Astrocyte of the hippocampus (primary cell): ENCODE measurements around the gene LFNG.
"Not testable (repeated sequence)": the region's sequence is repeated elsewhere in the genome, so short reads cannot be mapped to it uniquely, and the experiment has no call there.

Experiments used
- DNase-seq: peaks from one replicate; pipeline ENCODE4 v3.0.0; 2011; ENCODE audit warnings: low read depth, low spot score

Gene LFNG

DNA sequence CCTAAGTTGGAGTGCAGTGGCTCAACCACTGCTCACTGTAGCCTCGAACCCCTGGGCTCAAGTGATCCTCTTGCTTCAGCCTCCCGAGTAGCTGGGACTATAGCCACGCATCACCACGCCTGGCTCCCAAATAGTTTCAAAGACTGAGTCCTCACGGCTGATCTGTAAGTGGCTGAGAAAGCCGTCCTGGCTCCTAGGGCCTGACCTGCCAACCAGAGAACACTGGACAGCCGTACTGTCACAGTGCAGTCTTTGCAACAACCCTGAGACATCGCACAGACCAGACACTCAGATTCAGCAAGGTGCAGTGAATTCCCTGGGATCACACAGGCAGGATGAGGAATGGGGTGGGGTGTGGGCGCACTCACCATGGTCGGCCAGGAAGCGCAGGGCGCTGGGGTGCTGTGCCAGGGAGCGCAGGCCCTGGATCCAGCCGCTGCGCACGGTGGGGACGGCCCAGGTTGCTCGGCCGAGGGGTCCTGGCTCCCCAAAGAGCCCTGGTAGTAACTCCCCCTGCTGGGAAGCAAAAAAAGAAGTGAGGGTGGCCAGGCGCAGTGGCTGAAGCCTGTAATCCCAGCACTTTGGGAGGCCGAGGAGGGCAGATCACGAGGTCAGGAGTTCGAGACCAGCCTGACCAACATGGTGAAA is 25.1 kb downstream of the LFNG start:
- DNase-seq: no peak

DNA sequence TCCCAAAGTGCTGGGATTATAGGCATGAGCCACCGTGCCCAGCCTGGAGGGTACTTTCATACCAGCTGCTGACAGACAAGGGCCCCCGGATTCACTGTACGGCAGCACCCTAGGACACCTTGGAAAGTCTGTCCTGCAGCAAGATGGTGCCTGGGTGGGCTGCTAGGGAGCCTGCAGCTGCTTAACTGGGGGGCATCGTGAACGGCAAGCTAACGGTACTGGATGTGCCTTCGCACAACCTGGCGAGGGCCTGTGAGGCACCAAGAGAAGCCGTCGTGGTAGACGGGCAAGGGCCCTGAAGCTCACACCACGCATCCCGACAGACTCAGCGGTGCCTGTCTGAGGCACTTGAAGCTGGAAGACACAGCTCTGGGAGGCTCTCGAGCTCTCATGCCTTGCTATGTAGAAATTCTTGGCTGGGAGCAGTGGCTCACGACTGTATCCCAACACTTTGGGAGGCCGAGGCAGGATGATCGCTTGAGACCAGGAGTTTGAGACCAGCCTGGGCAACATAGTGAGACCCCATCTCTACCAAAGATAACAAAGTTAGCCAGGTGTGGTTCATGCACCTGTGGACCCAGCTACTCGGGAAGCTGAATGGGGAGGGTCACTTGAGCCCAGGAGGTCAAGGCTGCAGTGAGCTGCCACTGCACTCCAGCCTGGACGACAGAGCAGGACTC is 26.3 kb downstream of the LFNG start:
- DNase-seq: no peak

DNA sequence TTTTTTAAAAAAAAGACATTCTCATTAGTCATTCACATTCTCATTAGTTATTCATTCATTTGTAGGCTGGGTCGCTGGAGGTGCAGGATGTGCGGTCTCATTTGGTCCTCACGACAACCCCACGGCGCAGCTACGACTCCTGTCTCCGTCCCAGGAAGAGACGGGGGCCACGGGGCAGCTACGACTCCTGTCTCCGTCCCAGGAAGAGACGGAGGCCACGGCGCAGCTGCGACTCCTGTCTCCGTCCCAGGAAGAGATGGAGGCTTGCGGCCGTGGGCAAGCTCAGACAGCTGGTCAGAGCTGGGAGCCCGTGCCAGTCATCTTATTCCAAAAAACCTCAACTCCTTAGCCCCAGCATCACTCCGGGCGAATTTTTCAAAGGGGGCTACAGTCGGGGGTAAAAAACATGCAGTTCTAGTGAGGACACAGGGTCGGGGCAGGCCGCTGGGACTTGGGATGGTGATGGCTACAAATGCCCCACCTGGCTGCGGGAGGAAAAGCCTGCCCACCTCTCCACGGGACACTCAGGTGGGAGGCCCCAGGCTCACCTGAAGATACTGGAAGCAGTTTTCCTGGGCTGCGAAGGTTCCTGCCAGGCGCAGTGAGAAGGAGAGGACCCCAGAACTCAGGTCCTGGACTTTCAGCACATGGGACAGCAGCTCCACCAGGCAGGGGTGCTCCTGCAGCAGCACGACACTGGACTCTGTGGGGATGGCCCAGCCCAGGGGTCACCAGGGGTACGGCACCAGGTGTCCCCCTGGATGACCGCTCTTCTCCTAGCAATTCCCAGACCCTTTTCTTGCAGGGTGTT is 27.4 kb downstream of the LFNG start:
- no peak for DNase-seq

DNA sequence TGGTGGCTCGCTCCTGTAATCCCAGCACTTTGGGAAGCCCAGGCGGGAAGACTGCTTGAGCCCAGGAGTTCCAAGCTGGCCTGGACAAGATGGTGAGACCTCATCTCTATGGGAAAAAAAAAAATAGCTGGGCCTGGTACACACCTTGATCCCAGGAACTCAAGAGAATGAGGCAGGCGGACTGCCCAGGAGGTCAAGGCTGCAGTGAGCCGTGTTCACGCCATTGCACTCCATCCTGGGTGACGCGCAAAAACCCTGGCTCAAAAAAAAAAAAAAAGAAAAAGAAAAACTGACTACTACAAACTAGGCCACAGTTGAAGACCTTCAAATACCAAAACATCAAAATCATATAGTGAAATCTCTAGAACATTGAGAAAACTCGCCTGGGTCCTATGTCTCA is 31.8 kb downstream of the LFNG start:
- no peak for DNase-seq

DNA sequence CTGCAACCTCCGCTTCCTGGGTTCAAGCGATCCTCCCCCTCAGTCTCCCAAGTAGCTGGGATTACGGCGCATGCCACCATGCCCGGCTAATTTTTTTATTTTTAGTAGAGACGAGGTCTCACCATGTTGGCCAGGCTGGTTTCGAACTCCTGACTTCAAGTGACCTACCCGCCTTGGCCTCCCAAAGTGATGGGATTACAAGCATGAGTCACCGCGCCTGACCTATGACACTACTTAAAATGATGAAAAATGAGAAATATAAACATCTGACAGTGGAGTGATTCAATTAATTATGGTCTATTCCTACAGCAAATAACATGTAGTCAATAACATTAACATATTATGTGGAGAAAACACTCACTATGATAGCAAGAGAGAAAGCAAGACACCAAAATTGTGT is 33.5 kb downstream of the LFNG start:
- no peak for DNase-seq

DNA sequence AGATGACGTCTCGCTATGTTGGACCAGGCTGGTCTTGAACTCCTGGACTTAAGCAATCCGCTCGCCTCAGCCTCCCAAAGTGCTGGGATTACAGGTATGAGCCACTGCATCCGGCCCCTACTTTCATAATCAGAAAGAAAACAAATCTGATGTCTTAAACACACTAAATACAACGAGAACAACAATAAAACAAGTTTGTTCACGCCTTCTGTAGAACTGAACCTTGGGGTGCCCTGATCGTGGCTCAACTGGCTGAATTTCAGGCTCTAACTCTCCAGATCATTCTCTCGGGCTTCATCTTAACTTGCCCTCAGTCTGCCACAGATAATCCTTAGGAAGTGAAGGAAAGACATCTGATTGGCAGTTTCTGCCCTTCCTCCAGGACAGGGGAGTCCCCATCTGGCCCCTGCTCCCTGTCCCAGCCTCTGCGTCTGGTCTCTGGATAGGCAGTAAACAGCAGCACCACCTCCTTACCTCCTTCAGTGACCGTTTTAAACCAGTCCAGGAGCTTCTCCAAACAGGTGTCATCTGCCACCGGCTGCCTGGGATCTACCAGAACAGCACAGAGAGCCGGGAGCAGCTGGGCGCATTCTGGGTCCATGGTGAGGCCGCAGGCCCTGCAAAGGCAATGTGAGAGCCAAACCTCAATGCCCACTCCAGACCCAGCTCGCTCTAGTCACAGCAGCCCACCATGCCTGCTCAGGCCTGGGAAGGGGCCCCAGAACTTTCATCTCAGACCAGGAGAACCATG is 34.4 kb downstream of the LFNG start:
- no peak for DNase-seq

DNA sequence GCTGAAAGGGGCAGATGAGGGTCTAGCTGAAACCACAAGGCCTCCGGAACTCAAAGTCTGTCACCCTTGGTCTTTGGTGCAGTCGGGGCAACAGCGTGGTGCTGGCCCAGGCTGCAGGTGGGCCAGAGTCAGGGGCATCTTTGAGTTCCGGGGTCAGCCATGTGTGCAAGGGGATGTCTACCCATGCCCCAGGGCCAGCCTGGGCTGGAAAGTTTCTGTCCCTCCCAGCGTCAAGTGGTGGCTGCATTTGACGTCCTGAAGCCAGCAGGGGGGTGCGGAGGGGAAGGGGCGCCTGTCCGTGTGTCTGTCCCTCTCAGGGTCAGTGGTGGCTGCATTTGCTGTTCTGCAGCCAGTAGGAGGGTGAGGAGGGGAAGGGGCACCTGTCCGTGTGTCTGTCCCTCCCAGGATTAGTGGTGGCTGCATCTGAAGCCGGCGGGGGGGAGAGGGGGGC is 35.1 kb downstream of the LFNG start:
- no peak for DNase-seq

DNA sequence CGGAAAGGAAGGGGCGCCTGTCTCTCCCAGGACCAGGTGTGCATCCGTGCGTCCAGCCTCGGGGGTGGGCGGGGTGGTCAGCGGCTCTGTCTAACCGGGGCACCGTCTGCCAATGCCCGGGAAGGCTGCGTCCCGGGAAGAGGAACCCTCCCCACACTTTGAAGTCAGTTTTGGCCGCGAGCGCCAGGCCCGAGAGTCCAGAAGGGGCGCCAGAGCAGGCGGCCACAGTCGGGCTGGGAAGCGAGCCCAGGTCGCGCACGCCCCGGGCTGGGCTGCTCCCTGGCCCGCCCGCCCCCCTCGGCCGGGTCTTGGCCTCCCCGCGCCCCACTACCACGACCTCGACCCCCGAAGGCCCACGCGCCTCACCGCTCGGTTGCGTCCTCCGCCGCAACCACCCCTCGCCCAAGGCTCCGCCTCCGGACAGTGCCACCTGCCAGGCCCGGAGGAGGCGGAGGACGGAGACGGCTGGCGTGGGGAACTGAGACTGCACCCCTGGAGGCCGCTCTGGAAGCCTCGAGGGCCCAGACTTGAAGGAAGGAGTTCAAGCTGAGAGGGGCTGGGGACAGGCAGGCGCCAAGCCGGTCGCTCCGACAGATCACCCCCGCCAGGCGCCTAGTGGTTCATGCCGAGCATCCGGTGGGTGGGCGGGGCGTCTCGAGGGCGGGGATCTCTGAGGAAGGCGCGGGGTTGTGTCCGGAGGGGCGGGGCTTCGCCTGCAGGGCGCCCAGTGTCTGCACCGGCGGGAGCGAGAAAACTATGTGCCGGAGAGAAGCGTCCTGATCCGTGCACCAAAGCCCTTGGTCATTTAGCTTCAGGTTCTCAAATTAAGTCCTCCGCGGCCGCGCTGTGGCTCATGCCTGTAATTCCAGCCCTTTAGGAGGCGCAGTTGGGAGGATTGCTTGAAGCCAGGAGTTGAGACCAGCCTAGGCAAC is 35.8 kb downstream of the LFNG start, which contains the start of gene BRAT1:
TSS of gene BRAT1 (minus strand) at position 404 of the 932 bp plus-strand sequence. CDS start 1,093 bp downstream, outside the sequence.
- peak; percentile 97 for DNase-seq

DNA sequence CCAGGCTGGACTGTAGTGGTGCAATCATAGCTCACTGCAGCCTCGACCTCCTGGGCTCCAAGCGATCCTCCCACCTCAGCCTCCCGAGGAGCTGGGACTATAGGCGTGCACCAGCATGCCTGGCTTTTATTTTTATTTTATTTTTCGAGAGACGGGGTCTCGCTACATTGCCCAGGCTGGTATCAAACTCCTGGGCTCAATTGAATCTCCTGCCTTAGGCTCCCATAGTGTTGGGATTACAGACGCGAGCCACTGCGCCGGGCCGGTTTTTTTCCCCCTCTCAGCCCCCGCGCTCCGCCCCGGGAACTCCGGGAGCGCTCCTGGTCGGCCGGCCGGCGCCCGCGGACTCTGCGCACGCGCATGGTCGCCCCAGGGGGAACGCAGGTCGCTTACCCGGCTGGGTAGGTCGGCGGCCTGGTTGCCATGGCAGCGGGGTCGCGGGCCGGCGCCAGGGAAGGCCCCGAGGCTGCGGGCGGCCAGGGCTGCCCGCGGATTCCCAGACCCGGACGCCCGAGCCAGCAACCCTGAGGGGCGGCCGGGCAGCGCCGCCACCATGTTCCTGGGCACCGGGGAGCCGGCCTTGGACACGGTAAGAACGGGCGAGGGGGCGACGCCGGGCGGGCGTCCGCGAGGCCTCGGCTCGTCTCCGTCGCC is 39.2 kb downstream of the LFNG start, which contains the start of gene IQCE:
TSS of gene IQCE (plus strand) at position 351 of the 654 bp plus-strand sequence. CDS start at position 554, 203 bp downstream.
- peak; percentile 96 for DNase-seq

DNA sequence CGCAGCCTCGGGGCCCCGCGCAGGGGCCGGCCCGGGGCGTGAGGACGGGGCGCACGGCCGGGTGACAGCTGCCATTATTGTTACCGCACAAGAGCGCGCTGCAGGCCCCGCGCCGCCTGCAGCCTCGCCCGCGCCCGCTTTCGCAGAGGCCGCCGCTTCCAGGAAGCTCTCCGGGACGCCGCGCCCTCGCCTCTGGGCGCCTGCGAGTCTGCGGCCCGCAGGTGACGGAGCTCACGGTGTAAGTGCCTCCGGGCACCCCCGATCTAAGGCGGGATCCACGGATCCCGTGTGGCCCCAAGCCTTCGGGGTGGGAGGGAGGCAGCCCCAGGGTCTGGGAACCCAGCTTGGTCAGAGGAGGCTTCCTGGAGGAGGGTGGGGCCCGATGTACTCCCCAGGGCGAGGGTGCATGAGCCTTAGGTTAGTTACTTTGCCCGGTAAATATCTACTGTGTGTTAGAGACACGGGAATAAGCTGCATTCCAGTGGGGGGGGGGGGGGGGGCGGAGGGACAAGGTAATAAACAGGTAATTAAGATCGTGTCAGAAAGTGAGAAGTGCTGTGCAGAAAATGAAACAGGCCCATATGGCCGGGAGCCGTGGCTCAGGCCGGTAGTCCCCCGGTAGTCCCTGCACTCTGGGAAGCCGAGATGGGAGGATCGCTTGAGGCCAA is 39.8 kb downstream of the LFNG start:
- DNase-seq: no peak

DNA sequence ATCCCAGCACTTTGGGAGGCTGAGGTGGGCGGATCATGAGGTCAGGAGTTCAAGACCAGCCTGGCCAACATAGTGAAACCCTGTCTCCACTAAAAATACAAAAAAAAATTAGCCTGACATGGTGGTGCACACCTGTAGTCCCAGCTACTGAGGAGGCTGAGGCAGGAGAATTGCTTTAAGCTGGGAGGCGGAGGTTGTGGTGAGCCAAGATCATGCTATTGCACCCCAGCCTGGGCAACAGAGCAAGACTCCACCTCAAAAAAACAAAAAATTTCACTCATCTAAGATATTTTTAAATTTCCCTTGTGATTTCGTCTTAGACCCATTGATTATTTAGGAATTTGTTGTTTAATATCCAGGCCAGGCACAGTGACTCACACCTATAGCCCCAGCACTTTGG is 44.4 kb downstream of the LFNG start:
- DNase-seq: not testable (repeated sequence)

DNA sequence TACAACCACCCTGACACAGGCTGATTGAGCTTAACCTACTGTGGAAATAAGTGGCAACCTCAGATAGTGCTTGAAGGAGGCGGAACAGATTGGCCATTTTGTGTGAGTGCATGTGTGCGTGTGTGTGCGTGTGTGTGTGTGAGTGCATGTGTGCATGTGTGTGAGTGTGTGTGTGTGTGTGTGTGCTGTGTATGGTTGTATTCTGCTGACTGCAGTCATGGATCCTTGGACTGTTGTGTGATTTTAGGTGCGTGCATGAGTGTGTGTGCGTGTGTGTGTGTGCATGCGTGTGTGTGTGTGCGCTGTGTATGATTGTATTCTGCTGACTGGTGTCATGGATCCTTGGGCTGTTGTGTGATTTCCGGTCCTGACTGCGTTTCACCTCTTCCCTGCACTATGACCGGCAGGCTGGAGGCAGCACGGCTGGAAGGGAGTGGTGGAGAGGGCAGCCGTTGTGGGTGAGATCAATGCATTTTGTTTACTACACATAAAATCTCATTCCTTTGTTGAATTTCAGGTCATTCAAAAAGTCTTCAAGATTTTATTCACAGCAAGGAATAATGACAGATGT is 45.5 kb downstream of the LFNG start:
- no peak for DNase-seq

DNA sequence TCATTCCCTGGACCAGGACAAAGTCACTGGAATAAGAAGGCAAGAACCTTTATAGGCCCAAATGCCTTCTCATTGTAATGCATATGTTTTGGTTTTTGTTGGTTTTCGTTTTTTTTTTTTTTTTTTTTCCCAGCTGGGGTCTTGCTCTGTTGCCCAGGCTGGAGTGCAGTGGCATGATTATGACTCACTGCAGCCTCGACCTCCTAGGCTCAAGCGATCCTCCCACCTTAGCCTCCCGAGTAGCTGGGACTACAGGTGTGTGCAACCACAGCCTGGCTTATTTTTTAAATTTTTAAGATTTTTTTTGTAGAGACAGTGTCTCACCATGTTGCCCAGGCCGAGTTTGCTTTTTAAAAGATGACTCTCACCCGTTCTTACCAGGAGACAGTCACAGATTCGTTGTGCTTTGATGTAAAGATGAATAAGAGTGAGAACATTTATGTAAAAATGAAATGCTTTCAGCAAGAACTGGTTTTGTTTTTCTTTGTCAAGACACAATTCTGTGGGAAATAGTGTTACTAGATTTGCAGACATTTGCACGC is 46.8 kb downstream of the LFNG start:
- no peak for DNase-seq

DNA sequence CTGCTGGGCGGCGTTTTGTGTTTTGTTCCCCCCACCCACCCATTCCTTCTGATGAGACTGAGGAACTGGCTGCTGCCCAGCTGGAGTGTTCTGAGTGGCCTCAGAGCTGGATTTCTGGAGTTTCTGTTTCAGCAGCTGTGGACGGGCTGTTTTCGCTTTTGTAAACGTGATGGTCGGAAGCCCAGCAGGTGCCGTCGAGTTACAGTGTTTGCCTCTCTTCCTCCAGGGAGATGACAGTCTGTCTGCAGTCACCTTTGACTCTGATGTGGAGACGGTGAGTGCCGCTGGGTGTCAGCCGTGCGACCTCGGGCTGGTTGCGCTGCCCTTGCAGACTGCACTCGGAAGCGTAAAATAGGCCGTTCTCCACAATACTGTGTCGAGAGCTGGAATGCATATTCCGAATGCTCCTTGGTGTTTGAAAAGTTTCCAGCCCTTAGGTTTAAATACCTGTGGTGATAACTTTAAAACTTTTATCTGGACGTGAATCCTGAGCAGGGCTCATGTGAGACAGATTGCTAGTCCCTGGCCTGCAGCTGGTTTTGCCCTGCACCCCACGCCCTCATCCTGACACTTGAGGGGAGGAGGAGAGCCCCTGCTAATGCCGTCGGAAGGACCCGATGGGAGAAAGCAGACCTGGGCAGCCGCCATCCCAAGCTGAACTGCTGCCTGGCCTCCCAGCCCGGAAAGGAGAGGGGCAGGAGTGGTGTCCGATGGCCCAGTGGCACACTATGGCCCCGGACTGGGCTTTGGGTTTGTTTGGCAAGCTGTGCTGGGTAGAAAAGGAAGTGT is 47.5 kb downstream of the LFNG start:
- DNase-seq: no peak

DNA sequence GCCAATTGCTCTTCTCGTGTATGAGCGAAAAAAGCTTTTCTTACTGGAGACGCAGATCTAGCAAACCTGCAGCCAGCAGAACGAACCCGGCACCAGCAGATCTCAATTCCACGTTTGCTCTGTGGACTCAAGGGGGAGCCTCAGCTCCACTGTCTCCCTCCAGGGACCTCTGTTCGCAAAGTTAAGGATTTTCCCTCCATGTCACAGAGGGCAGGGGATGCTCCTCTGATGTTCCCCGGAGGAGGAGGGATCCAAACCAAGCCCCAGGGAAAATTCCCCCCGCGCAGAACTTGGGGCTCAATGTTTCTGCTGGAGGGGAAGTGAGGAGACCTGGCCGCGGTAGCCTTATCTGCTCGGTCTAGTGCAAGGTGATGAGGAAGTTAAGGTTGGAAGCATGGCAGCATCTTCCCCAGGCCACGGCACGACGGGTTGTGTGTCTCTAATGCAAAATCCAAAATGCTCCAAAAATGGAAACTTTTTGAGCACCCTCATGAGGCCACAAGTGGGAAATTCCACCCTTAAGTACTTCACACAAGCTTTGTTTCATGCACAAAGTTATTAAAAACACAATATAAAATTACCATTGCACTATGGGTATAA is 48.2 kb downstream of the LFNG start:
- peak; percentile 63 for DNase-seq

DNA sequence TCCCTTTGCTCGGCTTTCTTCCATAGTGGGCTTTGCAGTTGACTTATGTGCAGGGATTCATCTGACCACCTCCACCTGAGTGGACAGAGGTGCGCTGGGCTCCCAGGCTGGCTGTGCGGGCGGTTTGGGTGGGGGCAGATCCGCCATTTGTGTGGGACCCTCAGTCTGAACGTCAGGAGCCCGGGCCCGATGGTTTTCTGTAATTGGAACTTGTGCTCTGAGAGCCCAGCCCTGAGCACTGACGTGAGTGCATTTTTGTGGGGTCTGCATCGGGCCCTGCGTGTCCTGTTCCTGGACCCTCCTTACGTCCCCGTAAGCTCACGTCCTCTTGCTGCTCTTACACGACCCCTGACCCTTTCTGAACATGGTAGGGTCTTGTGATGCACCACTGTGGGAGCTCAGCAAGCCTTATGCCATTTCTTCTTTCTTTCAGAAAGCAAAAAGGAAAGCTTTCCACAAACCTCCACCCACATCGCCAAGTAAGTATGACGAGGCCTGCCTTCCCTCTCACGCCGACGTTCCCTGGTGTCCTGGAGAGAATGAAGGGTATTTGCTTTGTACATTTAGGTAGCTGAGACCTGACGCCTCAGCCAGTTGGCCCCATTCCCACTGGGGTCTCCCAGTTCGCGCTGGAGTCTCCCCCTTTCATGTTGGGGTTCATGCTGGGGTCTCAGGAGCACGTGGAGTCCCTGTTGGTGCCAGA is 49.1 kb downstream of the LFNG start:
- DNase-seq: no peak

DNA sequence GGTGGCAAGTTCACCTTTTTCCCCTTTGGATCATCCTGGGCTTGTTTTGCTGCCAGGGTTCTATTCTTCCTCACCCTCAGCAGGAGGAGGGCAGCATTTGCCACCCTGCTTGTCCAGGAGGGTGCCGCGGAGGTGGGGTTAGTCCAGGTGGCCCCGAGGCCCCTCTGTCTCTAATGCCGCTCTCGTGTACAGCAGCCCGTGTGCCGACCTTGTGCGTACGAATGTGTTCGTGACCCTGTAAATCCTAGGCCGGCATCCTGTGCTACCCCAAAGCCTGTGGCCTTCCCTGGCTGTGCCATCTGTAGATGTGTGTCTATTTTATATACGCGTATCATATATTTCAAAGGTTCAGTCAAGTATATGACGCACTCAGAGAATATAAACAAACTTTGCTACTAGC is 49.8 kb downstream of the LFNG start:
- no peak for DNase-seq
